K562 (cell line): Measurements from ENCODE around the gene EGFL7. TPM values are rescaled to one million over a fixed set of nuclear protein-coding genes. Genes with fewer than 3 reads are reported as not detected.
A peak's percentile ranks its signal among the peaks of the same experiment; 100 is the strongest.

Experiments used
- ATAC-seq: fragments of 200-7000 bp; cut with Tn5 transposase; 3 replicates; pipeline ENCODE4 v1.9.1; 2020; ENCODE audit warnings: moderate library complexity
- BruUV-seq: library from RNA; stranded (reverse); fragments of 400-500 nt; replicated peaks from 2 replicates; lab custom pipeline; 2021; lab: Mats Ljungman, UMichigan
- CTCF ChIA-PET: fragments of 300-600 bp; formaldehyde crosslinking; extraction: SDS; loops from one replicate; lab custom pipeline; 2021; ENCODE audit warnings: low intra/inter-chr PET ratio; lab: Yijun Ruan, JAX
- POLR2A ChIA-PET: fragments of 300-600, 350-650 bp; sonication (Branson Sonifier 250); formaldehyde crosslinking; extraction: SDS; loops from one replicate; lab custom pipeline; 2021; ENCODE audit warnings: antibody characterized with exemption, inconsistent platforms; lab: Yijun Ruan, JAX
- DNase-seq, 4 experiments: peaks; one replicate each; pipeline versions ENCODE4 v3.0.0 to v3.0.0-alpha.2; 2011 to 2018; ENCODE audit warnings: low spot score in 3 of 4, mixed read lengths in 3 of 4; ENCODE audit errors: extremely low read depth in 1 of 4
- FAIRE-seq: peaks from 2 replicates; lab custom pipeline; 2011; peaks lifted over from hg19 to GRCh38; lab: Jason Lieb, UNC
- H2AFZ ChIP-seq: 2 replicates; pipeline ENCODE4 v1.6.0; 2011; ENCODE audit warnings: low read depth, low read length, control low read depth, inconsistent platforms
- H3K27ac ChIP-seq: fragments of 200-600 bp; 3 replicates; pipeline ENCODE4 v1.8.0; 2011; ENCODE audit warnings: low read depth, mild to moderate bottlenecking, control low read depth, inconsistent platforms, low read length, moderate library complexity, mixed read lengths; ENCODE audit errors: extremely low read depth
- H3K27me3 ChIP-seq, 2 experiments: fragments of 300-600 bp in 1 of 2; 2 replicates in 1 of 2; 3 replicates in 1 of 2; pipeline versions ENCODE4 v1.6.0 to v1.8.0; 2011; ENCODE audit warnings: inconsistent platforms in 2 of 2, low read length in 2 of 2, mild to moderate bottlenecking in 1 of 2, mixed read lengths in 1 of 2, moderate library complexity in 1 of 2; ENCODE audit not compliant: control insufficient read depth in 2 of 2, insufficient read depth in 2 of 2
- H3K36me3 ChIP-seq: fragments of 300-600 bp; 3 replicates; pipeline ENCODE4 v1.8.0; 2011; ENCODE audit warnings: mild to moderate bottlenecking, low read length, inconsistent platforms; ENCODE audit not compliant: control insufficient read depth, insufficient read depth
- H3K4me1 ChIP-seq, 2 experiments: fragments of 200-600 bp in 1 of 2; replicated peaks in 1 of 2; 2 replicates in 1 of 2; 3 replicates in 1 of 2; pipeline versions ENCODE4 v1.5.1 to v1.8.0; 2011; ENCODE audit warnings: inconsistent platforms in 2 of 2, low read length in 2 of 2, mild to moderate bottlenecking in 1 of 2, mixed read lengths in 1 of 2, moderate library complexity in 1 of 2; ENCODE audit not compliant: control insufficient read depth in 2 of 2, insufficient read depth in 2 of 2
- H3K4me2 ChIP-seq: 2 replicates; pipeline ENCODE4 v1.6.1; 2011; ENCODE audit warnings: low read length, control low read depth, inconsistent platforms, mixed read lengths; ENCODE audit not compliant: insufficient read depth
- H3K4me3 ChIP-seq: fragments of 200-600 bp; sonication (generic), shearing (Covaris generic); 2 replicates; pipeline ENCODE4 v1.5.1; 2016; ENCODE audit warnings: control low read depth, inconsistent platforms
- H3K79me2 ChIP-seq: fragments of 200-600 bp; 3 replicates; pipeline ENCODE4 v1.8.0; 2011; ENCODE audit warnings: low read length, inconsistent platforms; ENCODE audit not compliant: control insufficient read depth, insufficient read depth
- H3K9ac ChIP-seq, 2 experiments: 2 replicates each; pipeline versions ENCODE4 v1.6.0 to v1.6.1; 2011; ENCODE audit warnings: low read depth in 2 of 2, low read length in 2 of 2, control low read depth in 1 of 2, inconsistent platforms in 1 of 2, mild to moderate bottlenecking in 1 of 2, mixed read lengths in 1 of 2; ENCODE audit not compliant: insufficient read depth in 1 of 2
- H3K9me1 ChIP-seq: one replicate; pipeline ENCODE4 v1.6.0; 2011; ENCODE audit warnings: inconsistent platforms, mild to moderate bottlenecking, low read length, moderate library complexity; ENCODE audit not compliant: control insufficient read depth, insufficient read depth
- H3K9me3 ChIP-seq: replicated peaks from 2 replicates; pipeline ENCODE4 v1.5.1; 2011; ENCODE audit warnings: low read depth, low read length, inconsistent platforms; ENCODE audit not compliant: control insufficient read depth, insufficient read depth
- H4K20me1 ChIP-seq: replicated peaks from 2 replicates; pipeline ENCODE4 v1.6.1; 2011; ENCODE audit warnings: low read length, inconsistent platforms, mixed read lengths; ENCODE audit not compliant: control insufficient read depth, insufficient read depth
- CCNT2 ChIP-seq: IDR thresholded peaks from 2 replicates; pipeline ENCODE4 v1.6.1; 2011; ENCODE audit warnings: borderline replicate concordance, low read depth, mild to moderate bottlenecking, moderate library complexity, mixed read lengths, low read length; ENCODE audit not compliant: insufficient read length; ENCODE audit errors: extremely low read depth
- DIDO1 ChIP-seq: fragments of 450-650 bp; IDR thresholded peaks from 2 replicates; pipeline ENCODE4 v1.6.1; 2016; ENCODE audit warnings: low read depth, missing biosample characterization, missing genetic modification characterization
- FOXM1 ChIP-seq, 2 experiments: fragments of 450-650 bp in 1 of 2; sonication (generic) in 1 of 2; formaldehyde crosslinking in 1 of 2; IDR thresholded peaks; 2 replicates each; pipeline versions ENCODE4 v1.6.1 to v1.9.0; 2017 to 2022; ENCODE audit warnings: low read depth in 2 of 2, mild to moderate bottlenecking in 2 of 2, missing genetic modification reagents in 1 of 2, moderate library complexity in 1 of 2
- MED1 ChIP-seq: sonication (generic); formaldehyde crosslinking; IDR thresholded peaks from 2 replicates; pipeline ENCODE4 v1.8.1; 2023; ENCODE audit warnings: missing genetic modification reagents, borderline replicate concordance
- PCBP1 ChIP-seq: fragments of 200-400 bp; formaldehyde crosslinking; IDR thresholded peaks from 2 replicates; pipeline ENCODE4 v1.6.1; 2018; ENCODE audit warnings: mild to moderate bottlenecking, low read depth, low read length; ENCODE audit not compliant: poor library complexity, severe bottlenecking
- RAD51 ChIP-seq: fragments of 450-650 bp; IDR thresholded peaks from 2 replicates; pipeline ENCODE4 v1.7.1; 2016; ENCODE audit warnings: low read depth, mild to moderate bottlenecking, borderline replicate concordance
- SPI1 ChIP-seq: IDR thresholded peaks from 2 replicates; pipeline ENCODE4 v1.6.1; 2011; ENCODE audit warnings: low read depth, low read length, control low read depth, borderline replicate concordance
- SUPT5H ChIP-seq: fragments of 450-650 bp; IDR thresholded peaks from 2 replicates; pipeline ENCODE4 v1.6.1; 2016
- TCF7L2 ChIP-seq: fragments of 150-350 bp; IDR thresholded peaks from 2 replicates; pipeline ENCODE4 v1.6.1; 2016; ENCODE audit warnings: low read depth, mild to moderate bottlenecking, low read length, moderate library complexity
- ZC3H4 ChIP-seq: sonication (generic); formaldehyde crosslinking; IDR thresholded peaks from 2 replicates; pipeline ENCODE4 v1.9.0; 2021; ENCODE audit warnings: missing genetic modification reagents, borderline replicate concordance
- WGBS: fragments of 100-300 bp; shearing (Covaris generic); methylation state at CpG from one replicate; pipeline ENCODE4 v1.1.6; 2016; ENCODE audit warnings: low coverage, mixed read lengths; ENCODE audit not compliant: insufficient coverage; ENCODE audit errors: missing lambda C conversion rate; 5-methylcytosine and 5-hydroxymethylcytosine counted together
- in situ Hi-C: fragments of 300-500 bp; cut with MboI; formaldehyde crosslinking; loops from 4 replicates; pipeline ENCODE4 v1.15.0; 2018; ENCODE audit warnings: inconsistent platforms, mixed read lengths
- intact Hi-C: fragments of 100-400 bp; cut with micrococcal nuclease; formaldehyde crosslinking; loops from 2 replicates; pipeline ENCODE4 v1.14.2; 2022
- polyA plus RNA-seq, 8 experiments: library from polyadenylated mRNA; depleted of rRNA in 4 of 8; stranded (reverse) in 5 of 8; unstranded in 3 of 8; fragments of >200 nt; fragmentation: Nextera tagmentation in 2 of 8; fragmentation: Illumina TruSeq in 1 of 8; extraction: Ambion mirVana in 2 of 8; extraction: Trizol in 1 of 8; gene quantifications; 2 replicates each; pipeline versions ENCODE4 v1.2.1 to v1.2.3, GENCODE V29; 2011 to 2014; ENCODE audit warnings: inconsistent platforms in 1 of 8, missing spikeins in 1 of 8
- total RNA-seq, 7 experiments: library from RNA; depleted of rRNA in 6 of 7; stranded (reverse); fragments of >200 nt in 6 of 7; fragmentation: Illumina TruSeq in 2 of 7; extraction: Trizol in 2 of 7; gene quantifications; 2 replicates each; pipeline versions ENCODE4 v1.2.1 to v1.2.3, GENCODE V29; 2011 to 2021; ENCODE audit warnings: low replicate concordance in 1 of 7
- TF ChIP-seq, protein P1 (sequence below): fragments of 250-450 bp; sonication (Bioruptor Pico); IDR thresholded peaks from 2 replicates; pipeline ENCODE4 v1.4.0; 2020; ENCODE audit warnings: mild to moderate bottlenecking, moderate library complexity
- TF ChIP-seq, protein P2 (sequence below): fragments of 450-650 bp; formaldehyde crosslinking; IDR thresholded peaks from 2 replicates; pipeline ENCODE4 v1.4.0; 2020; ENCODE audit warnings: mild to moderate bottlenecking, mixed read lengths
- TF ChIP-seq, protein P3 (sequence below): sonication (generic); formaldehyde crosslinking; IDR thresholded peaks from 2 replicates; pipeline ENCODE4 v1.9.0; 2022; ENCODE audit warnings: mild to moderate bottlenecking, missing genetic modification reagents
- TF ChIP-seq, protein P4 (sequence below): IDR thresholded peaks from 3 replicates; pipeline ENCODE4 v1.6.1; 2011; ENCODE audit warnings: borderline replicate concordance, mild to moderate bottlenecking; ENCODE audit not compliant: insufficient read length, insufficient read depth

Gene EGFL7
- total and polyA plus RNA-seq, 9 of the 15 experiments (the other 6 are each of a cell fraction or from before 2014, with no cell fraction given), result 1.5 to 286 (median 55.5) TPM

DNA sequence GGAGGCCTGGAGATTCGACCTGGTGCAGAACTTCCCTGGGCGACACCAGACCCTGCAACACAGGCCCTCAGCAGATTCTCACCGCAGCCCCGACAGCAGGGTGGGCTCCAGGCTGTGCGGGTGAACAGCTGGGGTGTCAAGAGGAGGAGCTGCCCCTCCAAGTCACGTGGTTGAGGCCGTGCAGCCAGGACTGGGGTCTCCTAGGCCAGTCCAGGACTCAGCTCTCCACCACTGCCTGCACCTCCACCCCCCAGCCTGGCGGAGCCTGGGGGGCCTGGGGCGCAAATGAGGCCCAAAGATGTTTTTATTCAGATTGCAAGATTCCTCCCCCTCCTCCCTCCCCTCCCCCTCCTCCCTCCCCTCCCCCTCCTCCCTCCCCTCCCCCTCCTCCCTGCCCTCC, 33.8 kb downstream of the EGFL7 start:
- no peaks in the 10 kb centered on the region for H3K27me3 ChIP-seq
- no peaks in the 10 kb centered on the region for H3K9me3 ChIP-seq
- H4K20me1 ChIP-seq, result no peaks in the 10 kb centered on the region
- no peaks in the 10 kb centered on the region for H3K9me1 ChIP-seq
- intact Hi-C loops, result no loop called here
- FAIRE-seq, result no peak
- H3K4me1 ChIP-seq, result peaks cover 15 to 67% of the 10 kb centered on the region in 2 experiments; a peak in 4 of 5 replicates
- no peaks in the 10 kb centered on the region for H3K36me3 ChIP-seq
- no peak for ATAC-seq
- BruUV-seq, result no TSS peak
- no peaks in the 10 kb centered on the region for H3K79me2 ChIP-seq
- ChIA-PET POLR2A (interaction anchor here (1.0 to 1.2 kb wide), 2 partner anchors 11 to 12 kb away, joined by 3 read pairs; no protein-coding TSS in a partner anchor), CTCF (no interaction called here)
- H3K4me2 ChIP-seq, result no peak overlapping the region
- 35% methylated on average over 9 of the region's 9 CpGs for WGBS
- no peak overlapping the region for H3K27ac ChIP-seq
- H3K4me3 ChIP-seq, result no peak overlapping the region
- H2AFZ ChIP-seq, result no peak overlapping the region
- H3K9ac ChIP-seq, result peak overlapping the region in 1 of 2 experiments; percentile 61; a peak in 1 of 4 replicates
- no peak for DNase-seq
- in situ Hi-C loops, result no loop called here
- TF ChIP-seq SPI1, result no peak
- TF ChIP-seq, protein P1, sequence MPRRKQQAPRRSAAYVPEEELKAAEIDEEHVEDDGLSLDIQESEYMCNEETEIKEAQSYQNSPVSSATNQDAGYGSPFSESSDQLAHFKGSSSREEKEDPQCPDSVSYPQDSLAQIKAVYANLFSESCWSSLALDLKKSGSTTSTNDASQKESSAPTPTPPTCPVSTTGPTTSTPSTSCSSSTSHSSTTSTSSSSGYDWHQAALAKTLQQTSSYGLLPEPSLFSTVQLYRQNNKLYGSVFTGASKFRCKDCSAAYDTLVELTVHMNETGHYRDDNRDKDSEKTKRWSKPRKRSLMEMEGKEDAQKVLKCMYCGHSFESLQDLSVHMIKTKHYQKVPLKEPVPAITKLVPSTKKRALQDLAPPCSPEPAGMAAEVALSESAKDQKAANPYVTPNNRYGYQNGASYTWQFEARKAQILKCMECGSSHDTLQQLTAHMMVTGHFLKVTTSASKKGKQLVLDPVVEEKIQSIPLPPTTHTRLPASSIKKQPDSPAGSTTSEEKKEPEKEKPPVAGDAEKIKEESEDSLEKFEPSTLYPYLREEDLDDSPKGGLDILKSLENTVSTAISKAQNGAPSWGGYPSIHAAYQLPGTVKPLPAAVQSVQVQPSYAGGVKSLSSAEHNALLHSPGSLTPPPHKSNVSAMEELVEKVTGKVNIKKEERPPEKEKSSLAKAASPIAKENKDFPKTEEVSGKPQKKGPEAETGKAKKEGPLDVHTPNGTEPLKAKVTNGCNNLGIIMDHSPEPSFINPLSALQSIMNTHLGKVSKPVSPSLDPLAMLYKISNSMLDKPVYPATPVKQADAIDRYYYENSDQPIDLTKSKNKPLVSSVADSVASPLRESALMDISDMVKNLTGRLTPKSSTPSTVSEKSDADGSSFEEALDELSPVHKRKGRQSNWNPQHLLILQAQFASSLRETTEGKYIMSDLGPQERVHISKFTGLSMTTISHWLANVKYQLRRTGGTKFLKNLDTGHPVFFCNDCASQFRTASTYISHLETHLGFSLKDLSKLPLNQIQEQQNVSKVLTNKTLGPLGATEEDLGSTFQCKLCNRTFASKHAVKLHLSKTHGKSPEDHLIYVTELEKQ (CRISPR knock-in tag), result no peak
- peak; percentile 97 for TF ChIP-seq PCBP1
- no peak for TF ChIP-seq DIDO1 (tag)
- TF ChIP-seq RAD51, result peak; percentile 57; the same call in 1 of the 2 replicates
- no peak for TF ChIP-seq SUPT5H
- no peak for TF ChIP-seq TCF7L2
- no peak for TF ChIP-seq ZC3H4 (CRISPR knock-in tag)
- TF ChIP-seq, protein P2, sequence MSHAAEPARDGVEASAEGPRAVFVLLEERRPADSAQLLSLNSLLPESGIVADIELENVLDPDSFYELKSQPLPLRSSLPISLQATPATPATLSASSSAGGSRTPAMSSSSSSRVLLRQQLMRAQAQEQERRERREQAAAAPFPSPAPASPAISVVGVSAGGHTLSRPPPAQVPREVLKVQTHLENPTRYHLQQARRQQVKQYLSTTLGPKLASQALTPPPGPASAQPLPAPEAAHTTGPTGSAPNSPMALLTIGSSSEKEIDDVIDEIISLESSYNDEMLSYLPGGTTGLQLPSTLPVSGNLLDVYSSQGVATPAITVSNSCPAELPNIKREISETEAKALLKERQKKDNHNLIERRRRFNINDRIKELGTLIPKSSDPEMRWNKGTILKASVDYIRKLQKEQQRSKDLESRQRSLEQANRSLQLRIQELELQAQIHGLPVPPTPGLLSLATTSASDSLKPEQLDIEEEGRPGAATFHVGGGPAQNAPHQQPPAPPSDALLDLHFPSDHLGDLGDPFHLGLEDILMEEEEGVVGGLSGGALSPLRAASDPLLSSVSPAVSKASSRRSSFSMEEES, result peak; percentile 62
- no peak for TF ChIP-seq CCNT2
- no peak for TF ChIP-seq FOXM1 (IDR thresholded peaks at IDR 0.05; ENCODE audit: low read depth)
- TF ChIP-seq FOXM1 (CRISPR knock-in tag; IDR thresholded peaks at IDR 0.05; ENCODE audit: low read depth), result no peak
- TF ChIP-seq MED1, result no peak
- TF ChIP-seq, protein P3, sequence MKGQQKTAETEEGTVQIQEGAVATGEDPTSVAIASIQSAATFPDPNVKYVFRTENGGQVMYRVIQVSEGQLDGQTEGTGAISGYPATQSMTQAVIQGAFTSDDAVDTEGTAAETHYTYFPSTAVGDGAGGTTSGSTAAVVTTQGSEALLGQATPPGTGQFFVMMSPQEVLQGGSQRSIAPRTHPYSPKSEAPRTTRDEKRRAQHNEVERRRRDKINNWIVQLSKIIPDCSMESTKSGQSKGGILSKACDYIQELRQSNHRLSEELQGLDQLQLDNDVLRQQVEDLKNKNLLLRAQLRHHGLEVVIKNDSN (CRISPR knock-in tag), result peak; percentile 62
- TF ChIP-seq, protein P4, sequence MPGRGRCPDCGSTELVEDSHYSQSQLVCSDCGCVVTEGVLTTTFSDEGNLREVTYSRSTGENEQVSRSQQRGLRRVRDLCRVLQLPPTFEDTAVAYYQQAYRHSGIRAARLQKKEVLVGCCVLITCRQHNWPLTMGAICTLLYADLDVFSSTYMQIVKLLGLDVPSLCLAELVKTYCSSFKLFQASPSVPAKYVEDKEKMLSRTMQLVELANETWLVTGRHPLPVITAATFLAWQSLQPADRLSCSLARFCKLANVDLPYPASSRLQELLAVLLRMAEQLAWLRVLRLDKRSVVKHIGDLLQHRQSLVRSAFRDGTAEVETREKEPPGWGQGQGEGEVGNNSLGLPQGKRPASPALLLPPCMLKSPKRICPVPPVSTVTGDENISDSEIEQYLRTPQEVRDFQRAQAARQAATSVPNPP, result no peak
